Kidney epithelial cell (primary cell): Measurements from ENCODE around the gene TCEAL9. TPM values are rescaled to one million over a fixed set of nuclear protein-coding genes. Genes with fewer than 3 reads are reported as not detected.

ENCODE experiments used
- DNase-seq: peaks from one replicate; pipeline ENCODE4 v3.0.0-alpha.2; 2010; ENCODE audit warnings: low read depth
- H3K27me3 ChIP-seq: 2 replicates; pipeline ENCODE4 v1.6.0; 2011; ENCODE audit warnings: low read length; ENCODE audit not compliant: control insufficient read depth, insufficient read depth
- H3K36me3 ChIP-seq: 2 replicates; pipeline ENCODE4 v1.5.1; 2011; ENCODE audit warnings: low read length; ENCODE audit not compliant: control insufficient read depth, insufficient read depth
- H3K4me3 ChIP-seq: 2 replicates; pipeline ENCODE4 v1.5.1; 2011; ENCODE audit warnings: low read depth, mild to moderate bottlenecking, control low read depth, low read length
- CTCF ChIP-seq: IDR thresholded peaks from 2 replicates; pipeline ENCODE4 v1.5.1; 2011; ENCODE audit warnings: mild to moderate bottlenecking, moderate library complexity, low read length, control low read depth, inconsistent platforms; ENCODE audit not compliant: insufficient read depth, poor library complexity, severe bottlenecking
- total RNA-seq: library from RNA; depleted of rRNA; stranded (reverse); fragments of >200 nt; gene quantifications from 2 replicates; pipeline ENCODE4 v1.2.3, GENCODE V29; 2015

Gene TCEAL9
- total RNA-seq, 1 donor from 2014 or later: 154 TPM

- Histone ChIP-seq H3K4me3 (no peak overlapping the region), H3K27me3 (no peaks in the 10 kb centered on the region), H3K36me3 (no peaks in the 10 kb centered on the region)
- no peak for TF ChIP-seq CTCF
- DNase-seq: no peak
Measured at GRCh38 chrX:103397707-103398106, 41.4 kb downstream of the TCEAL9 start.

- no peaks in the 10 kb centered on the region for H3K36me3 ChIP-seq
- TF ChIP-seq CTCF: no peak
- H3K27me3 ChIP-seq: no peaks in the 10 kb centered on the region
- DNase-seq: no peak
- no peak overlapping the region for H3K4me3 ChIP-seq
Measured at GRCh38 chrX:103398421-103398864, 42.1 kb downstream of the TCEAL9 start.

- no peaks in the 10 kb centered on the region for H3K36me3 ChIP-seq
- H3K4me3 ChIP-seq: no peak overlapping the region
- no peak for DNase-seq
- no peak for TF ChIP-seq CTCF
- H3K27me3 ChIP-seq: no peaks in the 10 kb centered on the region
Measured at GRCh38 chrX:103399744-103400143, 43.4 kb downstream of the TCEAL9 start.

- H3K36me3 ChIP-seq: no peaks in the 10 kb centered on the region
- TF ChIP-seq CTCF: no peak
- DNase-seq: no peak
Measured at GRCh38 chrX:103400931-103401330, 44.6 kb downstream of the TCEAL9 start.

GRCh38 chrX:103404231-103405008 lies 48.1 kb downstream of the TCEAL9 start:
- H3K36me3 ChIP-seq: no peaks in the 10 kb centered on the region
- TF ChIP-seq CTCF: no peak
- no peak for DNase-seq
- no peaks in the 10 kb centered on the region for H3K27me3 ChIP-seq
- H3K4me3 ChIP-seq: peak overlapping the region; percentile 45

More at GRCh38 chrX:103400931-103401330, 44.6 kb downstream of the TCEAL9 start:
- Histone ChIP-seq H3K4me3 (no peak overlapping the region), H3K27me3 (no peaks in the 10 kb centered on the region)

- Histone ChIP-seq H3K36me3 (no peaks in the 10 kb centered on the region), H3K4me3 (peak overlapping the region; percentile 45), H3K27me3 (no peaks in the 10 kb centered on the region)
- no peak for DNase-seq
- TF ChIP-seq CTCF: no peak
Measured at GRCh38 chrX:103405009-103405333, 48.7 kb downstream of the TCEAL9 start.
